ENCODE results near the gene AFDN.

AFDN gene

DNA sequence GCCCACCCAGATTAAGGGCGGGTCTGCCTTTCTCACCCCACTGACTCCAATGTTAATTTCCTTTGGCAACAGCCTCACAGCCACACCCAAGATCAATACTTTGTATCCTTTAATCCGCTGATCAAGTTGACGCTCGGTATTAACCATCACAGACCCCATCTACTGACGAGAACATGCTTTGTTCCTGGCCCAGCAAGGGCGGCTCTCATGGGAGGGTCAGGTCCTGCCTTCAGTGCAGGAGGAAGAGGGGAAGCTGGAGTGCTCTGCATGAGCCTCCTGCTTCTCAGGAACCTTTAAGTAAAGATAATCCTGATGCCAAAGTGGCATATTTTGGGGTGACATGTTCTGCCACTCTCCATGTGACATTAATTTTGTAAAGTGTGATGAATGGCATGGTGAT lies 179.1 kb downstream of the AFDN start:
- Mint-ChIP-seq H3K4me3 (no peak overlapping the region), H3K36me3 (ENCODE audit: low read depth) (no peaks in the 10 kb centered on the region), H3K4me1 (ENCODE audit: low read depth) (no peaks in the 10 kb centered on the region), H3K27me3 (ENCODE audit: low read depth) (no peaks in the 10 kb centered on the region), H3K27ac (no peak overlapping the region), H3K9me3 (peaks cover 19% of the 10 kb centered on the region)

DNA sequence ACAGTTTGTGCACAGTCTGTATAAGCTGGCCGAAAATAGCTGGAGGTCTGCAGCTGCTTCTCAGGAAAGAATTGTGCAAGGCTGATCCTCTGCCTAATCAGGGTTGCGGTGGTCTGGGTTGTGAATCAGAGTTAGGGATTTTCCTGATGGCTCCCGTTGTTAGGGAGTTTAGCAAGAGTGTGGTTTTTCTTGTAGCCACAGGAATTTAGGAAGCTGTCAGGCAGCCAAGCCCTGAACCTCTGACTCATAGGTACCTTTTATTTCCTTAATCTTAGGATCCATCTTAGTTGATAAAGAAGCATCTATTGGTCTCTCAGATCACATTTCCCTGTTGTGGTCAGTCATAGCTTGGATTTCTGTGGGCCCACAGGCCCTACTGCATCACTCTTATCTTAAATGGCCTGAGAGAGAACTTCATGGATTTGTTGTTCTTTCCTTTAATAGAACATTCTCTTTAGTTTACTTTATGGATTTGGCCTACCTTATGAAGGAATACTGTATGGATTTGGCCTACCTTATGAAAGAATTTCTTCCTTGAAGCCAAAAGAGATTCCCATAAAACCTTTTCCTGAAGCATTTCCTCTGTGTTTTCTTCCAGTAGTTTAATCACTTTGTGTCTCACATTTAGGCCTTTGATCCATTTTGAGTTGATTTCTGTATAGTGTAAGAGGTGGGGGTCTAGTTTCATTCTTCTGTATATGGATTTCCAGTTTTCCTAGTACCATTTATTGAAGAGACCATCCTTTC lies 181.1 kb downstream of the AFDN start:
- Mint-ChIP-seq H3K27ac (no peak overlapping the region), H3K4me1 (ENCODE audit: low read depth) (no peaks in the 10 kb centered on the region), H3K27me3 (ENCODE audit: low read depth) (no peaks in the 10 kb centered on the region), H3K36me3 (ENCODE audit: low read depth) (peaks cover 3% of the 10 kb centered on the region), H3K9me3 (peaks cover 32% of the 10 kb centered on the region), H3K4me3 (no peak overlapping the region)

- no peaks in the 10 kb centered on the region for H3K27me3 Mint-ChIP-seq (ENCODE audit: low read depth)
- no peak overlapping the region for H3K4me3 Mint-ChIP-seq
- H3K9me3 Mint-ChIP-seq: peaks cover 33% of the 10 kb centered on the region
- no peaks in the 10 kb centered on the region for H3K4me1 Mint-ChIP-seq (ENCODE audit: low read depth)
- H3K27ac Mint-ChIP-seq: no peak overlapping the region
- peaks cover 3% of the 10 kb centered on the region for H3K36me3 Mint-ChIP-seq (ENCODE audit: low read depth)
These were observed 182.6 kb downstream of the AFDN start for GRCh38 chr6:168009331-168009730.

- Mint-ChIP-seq H3K4me1 (ENCODE audit: low read depth) (no peaks in the 10 kb centered on the region), H3K36me3 (ENCODE audit: low read depth) (peaks cover 3% of the 10 kb centered on the region), H3K4me3 (no peak overlapping the region), H3K9me3 (peaks cover 42% of the 10 kb centered on the region), H3K27ac (no peak overlapping the region), H3K27me3 (ENCODE audit: low read depth) (no peaks in the 10 kb centered on the region)
These were observed 184.6 kb downstream of the AFDN start for GRCh38 chr6:168011291-168011690.

DNA sequence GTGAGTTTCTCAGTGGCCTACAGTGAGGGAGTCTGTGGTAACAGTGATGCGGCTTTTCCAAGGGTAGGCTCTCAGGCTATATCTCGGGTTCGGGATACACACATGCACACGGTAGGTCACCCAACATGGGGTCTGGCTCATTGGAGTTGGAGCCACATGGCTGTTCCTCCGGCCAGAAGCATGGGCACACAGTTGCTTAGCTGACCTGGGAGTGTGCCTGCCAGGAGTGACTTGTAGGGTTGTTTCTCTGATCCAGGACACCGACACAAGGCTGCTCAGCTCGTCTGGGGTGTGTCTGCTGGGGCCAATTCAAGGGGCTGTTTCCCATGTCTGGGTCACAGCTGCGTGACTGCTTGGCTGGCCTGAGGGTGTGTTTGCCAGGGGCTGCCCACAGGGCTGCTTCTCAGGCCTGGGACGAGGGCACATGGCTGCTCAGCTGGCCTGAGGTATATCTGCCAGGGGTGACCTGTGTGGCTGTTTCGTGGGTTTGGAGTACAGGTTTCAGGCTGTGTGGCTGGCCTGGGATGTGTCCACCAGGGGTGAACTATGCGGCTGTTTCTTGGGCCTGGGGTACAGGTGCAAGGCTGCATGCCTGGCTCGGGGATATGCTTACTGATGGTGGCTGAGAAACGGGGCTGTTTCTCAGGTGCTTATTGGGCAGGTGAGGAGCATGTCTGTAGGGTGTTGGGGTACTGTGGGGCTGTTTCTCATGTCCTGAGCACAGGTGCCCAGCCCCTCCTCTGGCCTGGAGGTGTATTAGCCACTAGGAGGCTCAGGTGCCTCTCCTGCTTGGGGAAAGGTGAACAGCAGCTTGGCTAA lies 185.9 kb downstream of the AFDN start:
- Mint-ChIP-seq H3K4me3 (no peak overlapping the region), H3K36me3 (ENCODE audit: low read depth) (peaks cover 3% of the 10 kb centered on the region), H3K4me1 (ENCODE audit: low read depth) (no peaks in the 10 kb centered on the region), H3K27me3 (ENCODE audit: low read depth) (no peaks in the 10 kb centered on the region), H3K9me3 (peaks cover 42% of the 10 kb centered on the region), H3K27ac (no peak overlapping the region)

DNA sequence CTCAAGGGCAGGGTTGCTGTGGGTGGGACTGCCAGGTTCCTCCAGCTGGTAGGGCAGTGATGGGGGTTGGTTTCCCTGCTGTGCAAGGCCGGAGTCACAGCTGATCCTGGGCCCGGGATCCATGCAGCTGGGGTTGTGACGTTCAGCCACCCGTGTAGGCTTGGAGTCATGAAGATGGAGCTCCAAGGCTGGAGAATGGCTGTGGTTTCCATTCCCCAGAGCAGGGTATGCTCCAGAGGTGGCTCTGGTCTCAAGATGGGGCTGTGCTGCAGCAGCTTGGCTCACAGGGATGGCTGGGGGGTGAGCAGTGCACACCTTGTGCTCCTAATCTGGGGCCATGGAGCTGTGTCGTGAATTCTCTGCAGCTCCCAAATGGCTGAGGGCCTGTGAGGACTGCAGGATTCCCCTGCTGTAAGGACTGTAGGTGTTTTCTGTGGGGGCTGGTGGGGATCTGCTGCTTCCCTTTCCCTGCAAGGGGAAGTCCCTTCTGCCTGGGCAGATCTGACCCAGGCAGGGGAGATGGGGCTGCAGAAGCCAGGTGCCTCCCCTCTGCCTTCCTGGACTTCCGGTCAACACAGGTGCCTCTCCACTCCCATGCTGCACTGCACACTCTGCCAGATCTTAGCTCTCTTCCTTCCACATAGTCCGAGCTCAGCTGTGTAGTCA lies 186.7 kb downstream of the AFDN start:
- Mint-ChIP-seq H3K36me3 (ENCODE audit: low read depth) (peaks cover 3% of the 10 kb centered on the region), H3K27me3 (ENCODE audit: low read depth) (no peaks in the 10 kb centered on the region), H3K9me3 (peaks cover 42% of the 10 kb centered on the region), H3K4me3 (no peak overlapping the region), H3K4me1 (ENCODE audit: low read depth) (no peaks in the 10 kb centered on the region), H3K27ac (no peak overlapping the region)

- H3K36me3 Mint-ChIP-seq (ENCODE audit: low read depth): peaks cover 3% of the 10 kb centered on the region
- peaks cover 42% of the 10 kb centered on the region for H3K9me3 Mint-ChIP-seq
- no peaks in the 10 kb centered on the region for H3K4me1 Mint-ChIP-seq (ENCODE audit: low read depth)
- no peak overlapping the region for H3K4me3 Mint-ChIP-seq
- no peak overlapping the region for H3K27ac Mint-ChIP-seq
- H3K27me3 Mint-ChIP-seq (ENCODE audit: low read depth): no peaks in the 10 kb centered on the region
These were observed 187.7 kb downstream of the AFDN start for GRCh38 chr6:168014428-168014827.

- Mint-ChIP-seq H3K27ac (no peak overlapping the region), H3K36me3 (ENCODE audit: low read depth) (peaks cover 3% of the 10 kb centered on the region), H3K9me3 (peaks cover 38% of the 10 kb centered on the region), H3K4me3 (no peak overlapping the region), H3K27me3 (ENCODE audit: low read depth) (no peaks in the 10 kb centered on the region), H3K4me1 (ENCODE audit: low read depth) (no peaks in the 10 kb centered on the region)
These were observed 188.3 kb downstream of the AFDN start for GRCh38 chr6:168015009-168015408.

- no peak overlapping the region for H3K27ac Mint-ChIP-seq
- H3K4me3 Mint-ChIP-seq: no peak overlapping the region
- no peaks in the 10 kb centered on the region for H3K27me3 Mint-ChIP-seq (ENCODE audit: low read depth)
These were observed 188.9 kb downstream of the AFDN start for GRCh38 chr6:168015482-168016175.

GRCh38 chr6:168016176-168016620 lies 189.5 kb downstream of the AFDN start:
- peaks cover 3% of the 10 kb centered on the region for H3K36me3 Mint-ChIP-seq (ENCODE audit: low read depth)
- no peaks in the 10 kb centered on the region for H3K4me1 Mint-ChIP-seq (ENCODE audit: low read depth)
- H3K27me3 Mint-ChIP-seq (ENCODE audit: low read depth): no peaks in the 10 kb centered on the region
- peaks cover 29% of the 10 kb centered on the region for H3K9me3 Mint-ChIP-seq
- no peak overlapping the region for H3K27ac Mint-ChIP-seq
- no peak overlapping the region for H3K4me3 Mint-ChIP-seq

More at GRCh38 chr6:168015482-168016175, 188.9 kb downstream of the AFDN start:
- Mint-ChIP-seq H3K4me1 (ENCODE audit: low read depth) (no peaks in the 10 kb centered on the region), H3K36me3 (ENCODE audit: low read depth) (peaks cover 3% of the 10 kb centered on the region), H3K9me3 (peaks cover 34% of the 10 kb centered on the region)

- Mint-ChIP-seq H3K27me3 (ENCODE audit: low read depth) (no peaks in the 10 kb centered on the region), H3K4me3 (no peak overlapping the region), H3K27ac (no peak overlapping the region), H3K4me1 (ENCODE audit: low read depth) (no peaks in the 10 kb centered on the region), H3K36me3 (ENCODE audit: low read depth) (peaks cover under 1% of the 10 kb centered on the region), H3K9me3 (peaks cover 21% of the 10 kb centered on the region)
These were observed 190.2 kb downstream of the AFDN start for GRCh38 chr6:168016721-168017525.

- Mint-ChIP-seq H3K9me3 (peaks cover 16% of the 10 kb centered on the region), H3K4me3 (no peak overlapping the region), H3K36me3 (ENCODE audit: low read depth) (no peaks in the 10 kb centered on the region), H3K27me3 (ENCODE audit: low read depth) (peaks cover 3% of the 10 kb centered on the region), H3K4me1 (ENCODE audit: low read depth) (no peaks in the 10 kb centered on the region), H3K27ac (no peak overlapping the region)
These were observed 190.9 kb downstream of the AFDN start for GRCh38 chr6:168017629-168018028.

DNA sequence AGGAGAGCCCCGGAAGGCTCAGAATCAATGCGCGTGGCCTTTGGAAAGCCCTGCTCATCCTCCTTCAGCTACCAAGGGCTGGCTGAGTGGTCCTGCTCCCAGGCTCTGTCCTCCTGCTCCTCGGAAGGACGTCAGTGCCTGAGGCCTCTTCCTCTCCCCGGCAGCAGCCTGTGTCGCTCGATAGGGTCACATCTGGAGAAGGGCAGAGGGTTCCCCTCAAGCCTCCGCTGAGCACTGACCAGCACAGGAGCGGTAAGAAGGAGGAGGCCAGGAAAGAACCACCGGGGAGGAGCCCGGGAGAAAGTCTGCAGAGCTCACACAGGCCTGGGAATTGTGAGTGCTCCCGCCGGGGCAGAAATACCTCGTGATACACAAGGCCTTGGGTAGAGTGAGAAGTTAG lies 192.0 kb downstream of the AFDN start:
- Mint-ChIP-seq H3K4me3 (no peak overlapping the region), H3K27ac (no peak overlapping the region), H3K9me3 (peaks cover 16% of the 10 kb centered on the region), H3K36me3 (ENCODE audit: low read depth) (no peaks in the 10 kb centered on the region), H3K27me3 (ENCODE audit: low read depth) (peaks cover 3% of the 10 kb centered on the region), H3K4me1 (ENCODE audit: low read depth) (no peaks in the 10 kb centered on the region)

Measured in T-helper 1 cell treated with Interleukin-12 subunit alpha and Interleukin-12 subunit beta and Interleukin-4 antibody, amounts not matched to agents 30 μg/mL and 1 μg/mL, for 36 hours (primary cell).